Hepatocyte (in vitro differentiated cells): ENCODE data around the gene EPS8L1. TPM values are rescaled to one million over a fixed set of nuclear protein-coding genes. Genes with fewer than 3 reads are reported as not detected.
"Not testable (repeated sequence)": the region's sequence is repeated elsewhere in the genome, so short reads cannot be mapped to it uniquely, and the experiment has no call there.

Experiments
- DNase-seq: peaks from one replicate; pipeline ENCODE4 v3.0.0-alpha.2; 2016; ENCODE audit warnings: low spot score
- H2AFZ ChIP-seq: fragments of 200-600 bp; sonication (generic); 2 replicates; pipeline ENCODE4 v1.6.0; 2016; ENCODE audit warnings: antibody characterized with exemption, mild to moderate bottlenecking
- H3K27ac ChIP-seq: fragments of 200-600 bp; sonication (generic); 2 replicates; pipeline ENCODE4 v1.5.1; 2016; ENCODE audit warnings: mild to moderate bottlenecking
- H3K27me3 ChIP-seq: fragments of 200-600 bp; sonication (generic); 2 replicates; pipeline ENCODE4 v1.6.1; 2016
- H3K36me3 ChIP-seq: fragments of 200-600 bp; sonication (generic); replicated peaks from 2 replicates; pipeline ENCODE4 v1.5.1; 2016; ENCODE audit warnings: low read depth; ENCODE audit not compliant: insufficient read depth
- H3K4me1 ChIP-seq: fragments of 200-600 bp; sonication (generic); 2 replicates; pipeline ENCODE4 v1.5.1; 2016; ENCODE audit warnings: mild to moderate bottlenecking, moderate library complexity; ENCODE audit not compliant: insufficient read depth
- H3K4me2 ChIP-seq: fragments of 200-600 bp; sonication (generic); 2 replicates; pipeline ENCODE4 v1.6.0; 2016
- H3K4me3 ChIP-seq: fragments of 200-600 bp; sonication (generic); 2 replicates; pipeline ENCODE4 v1.5.1; 2016; ENCODE audit warnings: mild to moderate bottlenecking
- H3K79me2 ChIP-seq: fragments of 200-600 bp; sonication (generic); 2 replicates; pipeline ENCODE4 v1.6.0; 2017; ENCODE audit warnings: mild to moderate bottlenecking
- H3K9me2 ChIP-seq: fragments of 200-600 bp; sonication (generic); replicated peaks from 2 replicates; pipeline ENCODE4 v1.6.0; 2017; ENCODE audit warnings: mild to moderate bottlenecking; ENCODE audit not compliant: insufficient read depth
- H3K9me3 ChIP-seq: fragments of 200-600 bp; sonication (generic); 2 replicates; pipeline ENCODE4 v1.5.1; 2016; ENCODE audit warnings: low read depth, mild to moderate bottlenecking
- H4K20me1 ChIP-seq: fragments of 200-600 bp; sonication (generic); 2 replicates; pipeline ENCODE4 v1.6.0; 2016; ENCODE audit warnings: mild to moderate bottlenecking; ENCODE audit not compliant: insufficient read depth, poor library complexity, severe bottlenecking
- EZH2 ChIP-seq: fragments of 200-600 bp; sonication (generic); IDR thresholded peaks from 2 replicates; pipeline ENCODE4 v1.6.1; 2016; ENCODE audit warnings: antibody characterized with exemption, mild to moderate bottlenecking, borderline replicate concordance
- EZH2phosphoT487 ChIP-seq: fragments of 200-600 bp; sonication (generic); IDR thresholded peaks from one replicate; pipeline ENCODE4 v1.6.1; 2018; ENCODE audit warnings: antibody characterized with exemption, mild to moderate bottlenecking, low read depth, moderate library complexity; ENCODE audit not compliant: unreplicated experiment, severe bottlenecking
- WGBS: methylation state at CpG from one replicate; pipeline ENCODE4 v1.1.6; 2016; ENCODE audit warnings: low lambda C conversion rate; ENCODE audit errors: missing lambda C conversion rate; 5-methylcytosine and 5-hydroxymethylcytosine counted together
- polyA plus RNA-seq: library from polyadenylated mRNA; unstranded; fragments of >200 nt; fragmentation: Nextera tagmentation; extraction: Ambion mirVana; gene quantifications from 2 replicates; pipeline ENCODE4 v1.2.1, GENCODE V29; 2016
- total RNA-seq: library from RNA; depleted of rRNA; stranded (reverse); fragments of >200 nt; gene quantifications from 2 replicates; pipeline ENCODE4 v1.2.3, GENCODE V29; 2014
- TF ChIP-seq, protein P1 (sequence below): fragments of 200-600 bp; sonication (generic); IDR thresholded peaks from 2 replicates; pipeline ENCODE4 v1.5.1; 2016; ENCODE audit warnings: antibody characterized with exemption, mild to moderate bottlenecking; ENCODE audit not compliant: poor library complexity

EPS8L1 gene
- total and polyA plus RNA-seq, 2 experiments from 2014 or later = 20.5 to 33.8 TPM

GRCh38 chr19:55031178-55031577 is 44.5 kb upstream of the EPS8L1 start:
- Histone ChIP-seq H3K4me3 (no peak overlapping the region), H4K20me1 (no peaks in the 10 kb centered on the region), H3K4me2 (no peak overlapping the region), H3K79me2 (no peaks in the 10 kb centered on the region), H3K36me3 (no peaks in the 10 kb centered on the region), H3K9me3 (no peaks in the 10 kb centered on the region), H3K27me3 (no peaks in the 10 kb centered on the region), H2AFZ (no peak overlapping the region), H3K27ac (no peak overlapping the region), H3K4me1 (no peaks in the 10 kb centered on the region), H3K9me2 (no peaks in the 10 kb centered on the region)
- 85% methylated on average over 7 of the region's 7 CpGs for WGBS
- no peak for DNase-seq
- TF ChIP-seq EZH2phosphoT487 (no peak), EZH2 (no peak)
- TF ChIP-seq, protein P1, sequence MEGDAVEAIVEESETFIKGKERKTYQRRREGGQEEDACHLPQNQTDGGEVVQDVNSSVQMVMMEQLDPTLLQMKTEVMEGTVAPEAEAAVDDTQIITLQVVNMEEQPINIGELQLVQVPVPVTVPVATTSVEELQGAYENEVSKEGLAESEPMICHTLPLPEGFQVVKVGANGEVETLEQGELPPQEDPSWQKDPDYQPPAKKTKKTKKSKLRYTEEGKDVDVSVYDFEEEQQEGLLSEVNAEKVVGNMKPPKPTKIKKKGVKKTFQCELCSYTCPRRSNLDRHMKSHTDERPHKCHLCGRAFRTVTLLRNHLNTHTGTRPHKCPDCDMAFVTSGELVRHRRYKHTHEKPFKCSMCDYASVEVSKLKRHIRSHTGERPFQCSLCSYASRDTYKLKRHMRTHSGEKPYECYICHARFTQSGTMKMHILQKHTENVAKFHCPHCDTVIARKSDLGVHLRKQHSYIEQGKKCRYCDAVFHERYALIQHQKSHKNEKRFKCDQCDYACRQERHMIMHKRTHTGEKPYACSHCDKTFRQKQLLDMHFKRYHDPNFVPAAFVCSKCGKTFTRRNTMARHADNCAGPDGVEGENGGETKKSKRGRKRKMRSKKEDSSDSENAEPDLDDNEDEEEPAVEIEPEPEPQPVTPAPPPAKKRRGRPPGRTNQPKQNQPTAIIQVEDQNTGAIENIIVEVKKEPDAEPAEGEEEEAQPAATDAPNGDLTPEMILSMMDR = no peak

GRCh38 chr19:55032170-55032800 is 43.4 kb upstream of the EPS8L1 start:
- Histone ChIP-seq H3K4me2 (no peak overlapping the region), H3K9me3 (no peaks in the 10 kb centered on the region), H2AFZ (no peak overlapping the region), H4K20me1 (no peaks in the 10 kb centered on the region), H3K4me1 (no peaks in the 10 kb centered on the region), H3K4me3 (no peak overlapping the region), H3K9me2 (no peaks in the 10 kb centered on the region), H3K36me3 (no peaks in the 10 kb centered on the region), H3K27ac (no peak overlapping the region), H3K27me3 (no peaks in the 10 kb centered on the region), H3K79me2 (no peaks in the 10 kb centered on the region)
- DNase-seq = no peak
- TF ChIP-seq, protein P1 = no peak
- TF ChIP-seq EZH2 (no peak), EZH2phosphoT487 (no peak)
- 90% methylated on average over 22 of the region's 22 CpGs for WGBS

GRCh38 chr19:55032976-55033643 is 42.6 kb upstream of the EPS8L1 start:
- H4K20me1 ChIP-seq, H3K4me1 ChIP-seq, H3K9me3 ChIP-seq, H3K79me2 ChIP-seq, H3K27ac ChIP-seq, H2AFZ ChIP-seq, H3K4me3 ChIP-seq, DNase-seq, H3K36me3 ChIP-seq, H3K9me2 ChIP-seq, H3K4me2 ChIP-seq, H3K27me3 ChIP-seq: not testable (repeated sequence)
- WGBS = 88% methylated on average over 8 of the region's 70 CpGs

GRCh38 chr19:55034751-55035150 is 40.9 kb upstream of the EPS8L1 start:
- TF ChIP-seq EZH2phosphoT487 (no peak), EZH2 (no peak)
- TF ChIP-seq, protein P1 = no peak
- WGBS = 98% methylated on average over 13 of the region's 13 CpGs
- no peaks in the 10 kb centered on the region for H3K79me2 ChIP-seq
- DNase-seq = no peak
- no peaks in the 10 kb centered on the region for H3K9me2 ChIP-seq
- H3K4me3 ChIP-seq = no peak overlapping the region
- H2AFZ ChIP-seq = no peak overlapping the region
- no peak overlapping the region for H3K27ac ChIP-seq
- no peaks in the 10 kb centered on the region for H3K4me1 ChIP-seq
- no peak overlapping the region for H3K4me2 ChIP-seq
- no peaks in the 10 kb centered on the region for H4K20me1 ChIP-seq
- H3K27me3 ChIP-seq = no peaks in the 10 kb centered on the region
- H3K9me3 ChIP-seq = no peaks in the 10 kb centered on the region
- H3K36me3 ChIP-seq = no peaks in the 10 kb centered on the region
